Activated T-helper 9 cell treated with anti-CD3 and anti-CD28 coated beads, Interleukin-2, amount 50 U/mL, for 16 hours (primary cell): ENCODE results near the gene GIGYF2.
"Not testable (repeated sequence)": the region's sequence is repeated elsewhere in the genome, so short reads cannot be mapped to it uniquely, and the experiment has no call there.

Source experiments
- DNase-seq: peaks from one replicate; pipeline ENCODE4 v3.0.0-alpha.2; 2020; ENCODE audit warnings: low read depth

The GIGYF2 gene, protein sequence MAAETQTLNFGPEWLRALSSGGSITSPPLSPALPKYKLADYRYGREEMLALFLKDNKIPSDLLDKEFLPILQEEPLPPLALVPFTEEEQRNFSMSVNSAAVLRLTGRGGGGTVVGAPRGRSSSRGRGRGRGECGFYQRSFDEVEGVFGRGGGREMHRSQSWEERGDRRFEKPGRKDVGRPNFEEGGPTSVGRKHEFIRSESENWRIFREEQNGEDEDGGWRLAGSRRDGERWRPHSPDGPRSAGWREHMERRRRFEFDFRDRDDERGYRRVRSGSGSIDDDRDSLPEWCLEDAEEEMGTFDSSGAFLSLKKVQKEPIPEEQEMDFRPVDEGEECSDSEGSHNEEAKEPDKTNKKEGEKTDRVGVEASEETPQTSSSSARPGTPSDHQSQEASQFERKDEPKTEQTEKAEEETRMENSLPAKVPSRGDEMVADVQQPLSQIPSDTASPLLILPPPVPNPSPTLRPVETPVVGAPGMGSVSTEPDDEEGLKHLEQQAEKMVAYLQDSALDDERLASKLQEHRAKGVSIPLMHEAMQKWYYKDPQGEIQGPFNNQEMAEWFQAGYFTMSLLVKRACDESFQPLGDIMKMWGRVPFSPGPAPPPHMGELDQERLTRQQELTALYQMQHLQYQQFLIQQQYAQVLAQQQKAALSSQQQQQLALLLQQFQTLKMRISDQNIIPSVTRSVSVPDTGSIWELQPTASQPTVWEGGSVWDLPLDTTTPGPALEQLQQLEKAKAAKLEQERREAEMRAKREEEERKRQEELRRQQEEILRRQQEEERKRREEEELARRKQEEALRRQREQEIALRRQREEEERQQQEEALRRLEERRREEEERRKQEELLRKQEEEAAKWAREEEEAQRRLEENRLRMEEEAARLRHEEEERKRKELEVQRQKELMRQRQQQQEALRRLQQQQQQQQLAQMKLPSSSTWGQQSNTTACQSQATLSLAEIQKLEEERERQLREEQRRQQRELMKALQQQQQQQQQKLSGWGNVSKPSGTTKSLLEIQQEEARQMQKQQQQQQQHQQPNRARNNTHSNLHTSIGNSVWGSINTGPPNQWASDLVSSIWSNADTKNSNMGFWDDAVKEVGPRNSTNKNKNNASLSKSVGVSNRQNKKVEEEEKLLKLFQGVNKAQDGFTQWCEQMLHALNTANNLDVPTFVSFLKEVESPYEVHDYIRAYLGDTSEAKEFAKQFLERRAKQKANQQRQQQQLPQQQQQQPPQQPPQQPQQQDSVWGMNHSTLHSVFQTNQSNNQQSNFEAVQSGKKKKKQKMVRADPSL (N-terminal part only)

GRCh38 chr2:232697059-232697806 is at the start of gene GIGYF2:
GIGYF2 (plus strand) TSS chr2:232697331; CDS start chr2:232735198, 37,867 bp downstream.
- peak; percentile 93 for DNase-seq

- DNase-seq, result no peak
Observed at GRCh38 chr2:232649033-232649432, 48.1 kb upstream of the GIGYF2 start.

- no peak for DNase-seq
Observed at GRCh38 chr2:232652505-232652851, 44.7 kb upstream of the GIGYF2 start.

- DNase-seq, result no peak
Observed at GRCh38 chr2:232653441-232653840, 43.7 kb upstream of the GIGYF2 start.

GRCh38 chr2:232655392-232655791 is 41.7 kb upstream of the GIGYF2 start:
- no peak for DNase-seq

DNA sequence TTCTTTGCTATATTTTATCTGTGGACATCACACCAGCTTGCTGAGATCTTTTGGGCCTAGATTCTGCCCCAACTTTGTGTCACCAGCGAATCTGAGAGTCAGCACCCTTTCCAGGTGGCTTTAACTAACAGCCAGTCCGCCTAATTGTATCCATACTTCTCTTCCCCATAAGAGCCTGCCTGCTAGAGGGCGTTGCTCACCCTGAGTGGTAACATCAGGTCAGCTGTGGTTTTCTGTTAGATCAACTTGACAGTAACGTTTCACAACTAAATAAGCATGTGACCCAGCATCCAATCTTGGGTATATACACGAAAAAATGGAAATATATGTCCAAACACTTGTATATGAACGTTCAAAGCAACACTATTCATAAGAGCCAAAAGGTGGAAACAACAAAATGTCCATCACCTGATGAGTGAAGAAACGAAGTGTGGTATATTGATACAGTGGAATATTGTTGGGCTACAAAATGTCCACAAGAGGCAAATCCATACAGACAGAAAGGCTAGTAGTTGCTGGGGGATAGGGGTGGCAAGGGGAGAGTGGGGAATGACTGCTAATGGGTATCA is 38.8 kb upstream of the GIGYF2 start:
- no peak for DNase-seq

- DNase-seq, result no peak
Observed at GRCh38 chr2:232659359-232659758, 37.8 kb upstream of the GIGYF2 start.

- DNase-seq, result no peak
Observed at GRCh38 chr2:232662486-232663260, 34.5 kb upstream of the GIGYF2 start.

GRCh38 chr2:232666051-232666805 is 30.9 kb upstream of the GIGYF2 start:
- DNase-seq, result no peak

DNA sequence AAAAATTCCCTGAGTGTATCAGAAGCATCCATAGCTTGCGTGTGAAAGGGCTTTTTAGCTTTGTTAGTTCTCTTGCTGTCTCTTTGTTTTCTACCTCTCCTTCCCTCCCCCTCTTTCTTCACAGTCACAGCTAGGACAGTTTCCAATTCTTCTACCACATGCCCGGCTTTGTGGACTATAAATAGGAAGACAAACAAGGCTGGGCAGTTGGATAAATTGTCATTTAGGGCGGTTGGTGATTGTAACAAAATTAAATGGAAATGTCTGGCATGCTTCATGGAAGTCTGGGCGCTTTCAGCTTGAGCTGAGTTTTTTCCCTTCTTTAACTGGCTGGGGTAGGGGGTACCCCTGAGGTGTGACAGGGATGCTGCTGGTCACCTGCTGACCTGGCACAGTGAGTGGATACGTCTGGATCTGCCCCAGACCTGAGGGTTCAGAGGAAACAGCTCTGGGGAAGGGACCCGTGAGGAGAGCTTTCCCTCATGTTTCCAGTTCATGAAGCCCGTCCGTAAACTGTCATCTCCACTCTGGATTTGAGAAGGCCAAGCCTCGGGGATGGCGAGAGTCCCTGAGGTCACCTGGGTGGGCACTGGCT is 29.0 kb upstream of the GIGYF2 start:
- no peak for DNase-seq

DNA sequence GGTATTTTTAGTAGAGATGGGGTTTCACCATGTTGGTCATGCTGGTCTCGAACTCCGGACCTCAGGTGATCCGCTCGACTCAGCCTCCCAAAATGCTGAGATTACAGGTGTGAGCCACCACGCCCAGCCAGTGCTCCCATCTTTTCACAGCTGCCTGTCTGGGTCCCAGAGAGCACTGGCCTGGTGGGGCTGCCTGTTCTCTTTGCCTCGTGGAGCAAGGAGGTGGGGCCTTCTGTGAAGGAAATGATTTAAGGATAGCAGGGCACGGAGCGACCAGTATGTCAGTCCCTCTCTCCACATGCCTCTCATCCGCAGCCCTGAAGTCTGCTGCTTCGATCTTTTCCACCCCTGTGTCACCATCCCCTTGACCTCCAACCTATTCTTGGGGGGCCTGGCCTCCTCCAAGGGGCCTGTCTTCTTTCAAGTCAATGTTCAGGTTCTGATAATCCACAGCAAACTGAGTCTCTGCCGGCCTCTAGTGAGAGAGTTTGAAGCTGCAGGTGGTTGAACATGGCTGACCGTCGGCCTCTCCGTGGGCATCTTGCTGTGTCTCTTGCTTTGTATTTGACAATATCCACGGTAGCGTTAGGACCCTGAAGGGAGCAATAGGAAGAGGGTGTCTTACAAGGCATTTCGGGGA is 28.2 kb upstream of the GIGYF2 start:
- no peak for DNase-seq

- DNase-seq, result no peak
Observed at GRCh38 chr2:232672588-232672987, 24.5 kb upstream of the GIGYF2 start.

DNA sequence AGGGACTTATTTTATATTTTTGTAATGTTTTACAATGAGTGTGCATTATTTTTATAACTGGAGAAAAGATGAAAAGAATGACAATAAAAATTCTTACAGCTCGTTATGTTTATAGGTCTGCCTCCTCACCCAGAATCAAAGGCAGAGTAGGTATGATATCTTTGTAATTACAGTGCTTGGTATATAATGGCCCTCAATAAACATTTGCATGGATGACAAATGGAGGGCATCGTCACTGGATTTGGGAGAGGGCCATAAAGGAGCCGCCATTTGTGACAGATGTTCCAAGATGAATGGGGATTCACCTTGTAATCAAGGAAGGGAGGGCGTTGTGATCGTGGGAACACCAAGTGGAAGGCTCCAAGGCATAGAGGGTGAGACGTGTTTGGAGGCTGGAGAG is 22.6 kb upstream of the GIGYF2 start:
- DNase-seq, result no peak

DNA sequence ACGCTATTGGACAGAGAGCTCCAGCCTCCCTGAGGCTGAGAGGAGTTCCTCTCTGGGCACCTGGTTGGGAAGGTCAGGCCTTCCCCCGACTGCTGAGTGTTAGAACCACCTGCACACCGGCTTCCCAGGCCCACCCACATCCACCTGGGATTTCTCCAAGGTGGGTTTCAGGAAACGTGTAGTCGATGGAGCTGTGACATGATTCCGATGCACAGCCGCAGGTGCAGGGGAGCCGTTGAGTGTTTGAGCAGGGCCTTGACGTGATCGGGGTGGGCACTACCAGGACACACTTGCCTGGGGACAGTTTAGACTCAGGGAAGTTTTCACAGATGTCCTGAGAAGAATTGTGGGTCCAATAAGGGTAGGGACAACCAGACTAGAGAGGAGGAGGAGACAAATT is 21.8 kb upstream of the GIGYF2 start:
- DNase-seq, result no peak

- DNase-seq, result no peak
Observed at GRCh38 chr2:232680006-232680405, 17.1 kb upstream of the GIGYF2 start.

- no peak for DNase-seq
Observed at GRCh38 chr2:232681527-232681926, 15.6 kb upstream of the GIGYF2 start.

DNA sequence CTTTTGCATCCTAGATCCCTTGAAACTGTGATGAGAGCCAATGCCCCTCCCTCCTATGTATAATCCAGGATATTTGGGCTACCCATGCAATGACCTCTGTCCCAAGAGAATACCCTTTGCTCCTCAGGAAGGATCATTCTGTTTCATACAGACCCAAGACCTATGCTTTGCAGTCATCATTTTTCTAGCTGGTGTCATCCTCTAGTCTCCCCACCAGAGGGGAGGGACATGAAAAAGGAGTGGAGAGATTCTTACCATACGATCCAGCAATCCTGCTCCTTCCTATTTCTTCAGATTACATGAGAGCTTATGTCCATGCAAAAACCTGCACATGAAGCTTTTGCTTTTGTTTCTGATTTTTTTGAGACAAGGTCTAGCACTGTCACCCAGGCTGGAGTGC is 13.8 kb upstream of the GIGYF2 start:
- no peak for DNase-seq

GRCh38 chr2:232685391-232685790 is 11.7 kb upstream of the GIGYF2 start:
- DNase-seq, result not testable (repeated sequence)
